Activated CD4-positive, alpha-beta T cell treated with anti-CD3 and anti-CD28 coated beads for 48 hours (primary cell): ENCODE measurements around the gene TEAD3.
A peak's percentile ranks its signal among the peaks of the same experiment; 100 is the strongest.

ENCODE experiments used
- DNase-seq: peaks from one replicate; pipeline ENCODE4 v3.0.0-alpha.2; 2020

TEAD3 gene

DNA sequence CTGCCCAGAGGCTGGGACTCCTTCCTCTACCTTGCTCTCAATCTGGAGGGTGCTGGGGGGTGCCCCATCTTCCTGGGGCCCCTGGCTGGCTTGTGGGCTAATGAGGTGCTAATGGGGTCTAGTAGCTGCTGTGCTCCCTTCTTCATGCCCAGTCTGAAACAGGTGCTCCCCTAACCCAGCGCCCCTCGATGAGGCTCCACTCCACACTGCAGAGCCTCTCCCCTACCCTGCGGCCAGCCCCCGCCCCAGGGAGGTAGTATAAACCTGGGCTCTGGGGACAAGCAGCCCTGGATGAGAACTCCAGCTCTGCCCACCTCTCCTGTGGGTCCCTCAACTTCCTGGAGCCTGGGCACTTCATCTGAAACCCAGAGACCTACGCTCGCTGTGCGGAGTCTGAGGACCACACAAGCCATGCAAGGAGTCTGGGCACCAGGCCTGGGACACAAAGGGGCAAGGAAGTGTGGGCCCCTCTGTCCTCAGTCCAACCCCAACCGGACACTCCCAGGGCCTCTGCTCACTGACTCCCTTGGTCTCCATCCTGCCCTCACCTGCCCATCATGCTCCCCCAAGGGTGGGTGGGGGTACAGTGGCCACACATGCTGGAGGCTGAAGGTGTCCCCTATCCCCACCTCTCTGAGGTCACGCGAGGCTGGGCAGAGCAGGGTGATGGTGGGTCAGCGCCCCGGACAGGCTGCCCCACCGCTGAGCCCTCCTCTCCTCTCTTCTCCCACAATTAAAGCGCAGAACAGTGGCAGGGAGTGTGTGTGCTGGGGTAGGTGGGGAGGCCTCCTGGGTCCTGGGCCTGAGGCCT is 22.5 kb downstream of the TEAD3 start:
- DNase-seq = peak; percentile 34

DNA sequence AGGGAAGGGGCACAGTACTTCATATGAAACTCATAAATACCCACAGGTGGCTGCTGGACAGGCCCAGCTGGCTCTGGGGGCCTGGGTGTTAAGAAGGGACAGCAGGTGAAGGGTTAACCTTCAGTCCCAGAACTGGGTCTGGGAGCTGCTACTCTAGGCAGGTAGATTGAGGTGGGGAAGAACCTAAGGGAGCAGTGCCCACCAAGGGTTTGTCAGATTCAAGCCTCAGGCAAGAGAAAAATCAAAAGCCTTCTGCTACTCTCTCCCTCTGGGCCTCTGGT is 23.1 kb downstream of the TEAD3 start:
- DNase-seq = no peak

GRCh38 chr6:35473075-35473849 is 23.6 kb downstream of the TEAD3 start:
- DNase-seq = no peak

DNA sequence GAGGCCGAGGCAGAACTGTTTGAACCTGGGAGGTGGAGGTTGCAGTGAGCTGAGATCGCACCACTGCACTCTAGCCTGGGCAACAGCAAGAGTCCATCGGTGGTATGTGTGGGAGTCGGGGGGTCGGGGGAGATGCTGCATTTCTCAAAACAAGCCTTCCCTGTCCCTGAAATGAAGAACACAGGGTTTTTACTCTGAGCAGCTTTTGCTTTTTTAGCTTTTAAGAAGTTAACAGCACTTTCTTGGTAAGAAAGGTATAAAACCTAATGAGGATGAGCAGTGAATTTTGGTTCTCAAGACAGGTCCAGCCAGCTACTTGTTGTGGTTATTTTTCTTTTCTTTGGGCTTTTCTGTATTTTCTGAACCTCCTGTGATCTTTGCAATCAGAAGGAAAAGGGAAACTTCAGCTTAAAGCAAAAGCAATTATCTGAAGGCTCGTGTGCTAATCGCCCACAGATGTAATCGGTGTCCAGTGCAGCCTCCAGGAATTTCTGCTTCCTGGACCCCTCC is 25.0 kb downstream of the TEAD3 start:
- no peak for DNase-seq

GRCh38 chr6:35470663-35471120 is 26.2 kb downstream of the TEAD3 start:
- DNase-seq = no peak

DNA sequence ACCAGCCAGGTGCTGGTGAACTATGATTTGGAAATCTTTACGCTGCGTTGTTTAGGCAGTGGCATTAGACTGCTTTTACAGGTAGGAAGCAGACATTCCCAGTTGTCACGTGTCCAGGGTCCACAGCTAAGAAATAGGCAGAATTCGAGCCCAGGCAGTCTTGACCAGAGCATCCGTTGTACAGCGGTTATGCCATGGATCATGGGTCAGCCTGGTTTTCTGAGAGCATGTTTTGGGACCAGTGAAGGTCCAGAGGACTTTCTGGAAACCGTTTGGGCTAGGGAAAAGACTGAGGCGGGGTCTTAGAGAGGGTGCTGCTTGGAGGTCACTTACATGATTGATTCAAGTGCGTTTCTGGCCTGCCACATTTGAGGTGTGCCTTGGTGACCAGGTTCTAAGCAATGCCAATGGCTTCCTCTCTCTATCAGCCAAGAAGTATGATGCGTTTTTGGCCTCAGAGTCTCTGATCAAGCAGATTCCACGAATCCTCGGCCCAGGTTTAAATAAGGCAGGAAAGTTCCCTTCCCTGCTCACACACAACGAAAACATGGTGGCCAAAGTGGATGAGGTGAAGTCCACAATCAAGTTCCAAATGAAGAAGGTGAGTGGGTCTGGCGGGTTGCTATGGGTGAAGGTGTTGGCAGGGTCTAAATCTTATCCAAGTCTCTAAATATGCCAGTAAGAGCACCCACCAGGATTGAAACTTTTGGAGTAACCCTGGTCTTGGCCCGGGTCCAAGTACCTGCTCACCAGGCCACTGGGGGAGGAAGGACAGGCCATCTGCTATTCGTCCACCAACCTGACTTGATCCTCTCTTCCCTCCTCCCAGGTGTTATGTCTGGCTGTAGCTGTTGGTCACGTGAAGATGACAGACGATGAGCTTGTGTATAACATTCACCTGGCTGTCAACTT is 26.9 kb downstream of the TEAD3 start:
- peak; percentile 49 for DNase-seq

GRCh38 chr6:35468980-35469750 is 27.7 kb downstream of the TEAD3 start:
- peak; percentile 55 for DNase-seq

- peak; percentile 97 for DNase-seq
These were observed 28.5 kb downstream of the TEAD3 start, which contains the start of gene RPL10A for GRCh38 chr6:35468181-35468979. Gene RPL10A, plus strand, starts transcription at chr6:35468401. Its CDS starts 34 bp downstream, at chr6:35468435.

DNA sequence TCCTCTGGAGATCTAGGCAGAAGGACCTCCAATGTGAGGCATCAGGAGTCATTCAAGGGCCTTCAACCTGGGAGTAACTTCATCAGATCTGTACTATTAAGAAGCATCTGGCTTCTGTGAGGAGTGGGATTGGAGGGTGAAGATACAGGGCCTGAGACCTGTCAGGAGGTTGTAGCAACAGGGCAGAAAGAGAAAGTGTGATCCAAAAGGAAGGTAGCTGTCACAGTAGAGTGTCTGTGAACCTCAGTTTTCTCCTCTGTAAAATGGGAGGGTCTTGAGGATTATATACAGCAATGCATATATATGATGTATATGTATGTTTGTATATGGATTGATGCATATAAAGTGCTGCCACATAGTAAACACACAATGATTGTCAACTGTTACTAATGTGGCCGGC is 31.2 kb downstream of the TEAD3 start:
- DNase-seq = no peak

- no peak for DNase-seq
These were observed 33.6 kb downstream of the TEAD3 start for GRCh38 chr6:35463292-35463691.

- DNase-seq = no peak
These were observed 35.6 kb downstream of the TEAD3 start for GRCh38 chr6:35461270-35461669.

DNA sequence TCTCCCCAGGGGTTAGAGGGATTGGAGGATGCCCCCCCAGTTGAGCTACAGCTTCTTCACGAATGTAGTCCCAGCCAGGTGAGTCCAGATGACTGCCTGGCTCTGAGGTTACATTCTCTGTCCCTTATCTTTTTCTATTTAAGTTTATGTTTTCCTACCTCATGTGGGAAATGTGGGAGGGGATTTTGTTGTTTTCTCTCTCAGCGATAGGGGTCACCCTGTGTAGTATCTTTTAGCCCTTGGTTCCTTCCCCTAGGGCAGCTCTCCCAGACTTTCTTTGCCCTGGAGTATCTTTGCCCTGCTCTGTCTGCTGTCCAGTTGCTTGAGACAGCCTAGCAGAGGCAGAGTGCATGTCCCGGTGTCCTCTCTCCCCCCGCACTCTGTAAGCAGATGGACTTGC is 39.0 kb downstream of the TEAD3 start:
- DNase-seq = no peak

- no peak for DNase-seq
These were observed 42.3 kb downstream of the TEAD3 start for GRCh38 chr6:35454391-35455110.

GRCh38 chr6:35453236-35453635 is 43.6 kb downstream of the TEAD3 start:
- no peak for DNase-seq

DNA sequence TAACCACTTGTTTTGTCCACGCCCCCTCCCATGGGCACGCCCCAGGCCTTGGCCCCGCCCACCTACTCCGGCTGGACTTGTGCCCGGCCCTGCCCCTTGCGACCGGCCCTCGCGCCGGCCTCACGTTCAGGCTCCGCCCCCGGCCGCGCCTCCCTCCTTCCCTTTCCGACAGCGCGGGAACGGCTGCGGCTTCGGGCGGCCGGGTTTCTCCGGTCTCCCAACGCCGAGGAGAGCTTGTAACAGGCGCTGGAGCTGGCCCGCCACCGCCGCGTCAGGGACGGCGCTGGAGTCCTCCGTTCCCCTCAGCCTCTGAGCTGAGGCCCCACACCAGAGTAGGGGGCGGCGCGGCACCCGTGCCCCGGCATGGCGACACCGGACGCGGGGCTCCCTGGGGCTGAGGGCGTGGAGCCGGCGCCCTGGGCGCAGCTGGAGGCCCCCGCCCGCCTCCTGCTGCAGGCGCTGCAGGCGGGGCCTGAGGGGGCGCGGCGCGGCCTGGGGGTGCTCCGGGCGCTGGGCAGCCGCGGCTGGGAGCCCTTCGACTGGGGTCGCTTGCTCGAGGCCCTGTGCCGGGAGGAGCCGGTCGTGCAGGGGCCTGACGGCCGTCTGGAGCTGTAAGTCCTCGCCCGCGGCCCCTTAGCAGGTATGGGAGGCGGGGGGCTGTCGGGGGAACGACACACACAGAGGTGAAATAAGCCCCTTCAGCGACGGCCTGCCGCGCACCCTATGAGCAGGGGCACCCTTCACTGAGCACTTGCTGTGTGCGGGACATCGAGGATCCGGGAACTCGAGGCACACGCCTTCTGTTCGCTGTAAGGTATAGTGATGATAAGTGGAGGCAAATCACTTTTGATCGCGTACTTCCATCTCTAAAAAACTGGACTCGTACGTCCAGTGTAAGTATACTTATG is 44.4 kb downstream of the TEAD3 start, which contains the start of gene FANCE:
Gene FANCE, plus strand, starts transcription at position 156 of the 908 bp plus-strand sequence. Its CDS starts 208 bp downstream, at position 364.
- peak; percentile 95 for DNase-seq

- no peak for DNase-seq
These were observed 45.3 kb downstream of the TEAD3 start for GRCh38 chr6:35451354-35452182.

DNA sequence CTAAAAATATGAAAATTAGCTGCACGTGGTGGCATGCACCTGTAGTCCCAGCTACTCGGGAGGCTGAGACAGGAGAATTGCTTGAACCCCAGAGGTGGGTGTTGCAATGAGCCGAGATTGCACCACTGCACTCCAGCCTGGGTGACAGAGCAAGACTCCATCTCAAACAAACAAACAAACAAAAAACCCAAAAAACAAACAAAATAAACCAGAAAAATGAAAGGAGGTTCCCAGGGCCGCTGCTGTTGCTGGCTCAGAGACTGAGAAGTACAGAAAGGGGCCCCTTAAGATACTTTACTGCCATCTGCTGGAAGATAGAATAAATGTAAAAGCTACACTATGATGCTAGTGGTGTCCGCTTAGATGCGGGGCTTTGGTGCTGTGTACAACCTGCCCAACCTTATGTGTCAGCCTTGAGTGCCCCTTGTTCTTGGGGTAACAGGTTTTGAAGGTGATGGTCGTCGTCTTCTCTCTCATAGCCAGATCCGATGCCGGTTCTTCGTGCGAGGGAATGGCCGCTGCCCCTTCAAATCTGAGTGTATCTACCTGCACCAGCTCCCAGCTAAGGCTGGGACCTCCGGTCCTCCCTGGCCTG is 47.5 kb downstream of the TEAD3 start:
- DNase-seq = peak; percentile 47

- DNase-seq = no peak
These were observed 48.7 kb downstream of the TEAD3 start for GRCh38 chr6:35448191-35448590.
